MM.1S (cell line): ENCODE measurements around the gene EIF2B4.
"Not testable (repeated sequence)": the region's sequence is repeated elsewhere in the genome, so short reads cannot be mapped to it uniquely, and the experiment has no call there.

Experiments
- EZH2 ChIP-seq: fragments of 300-600 bp; sonication (generic); optimal IDR thresholded peaks from 2 replicates; pipeline ENCODE3; 2017; ENCODE audit warnings: low read depth, mild to moderate bottlenecking, antibody characterized with exemption, low read length, mixed read lengths
- EZH2phosphoT487 ChIP-seq: fragments of 300-600 bp; sonication (generic); IDR thresholded peaks from 2 replicates; pipeline ENCODE4 v1.6.1; 2018; ENCODE audit warnings: antibody characterized with exemption, low read length
- TF ChIP-seq, protein P1 (sequence below): fragments of 300-600 bp; sonication (generic); IDR thresholded peaks from 2 replicates; pipeline ENCODE4 v1.5.1; 2016; ENCODE audit warnings: antibody characterized with exemption, low read length, mixed read lengths

DNA sequence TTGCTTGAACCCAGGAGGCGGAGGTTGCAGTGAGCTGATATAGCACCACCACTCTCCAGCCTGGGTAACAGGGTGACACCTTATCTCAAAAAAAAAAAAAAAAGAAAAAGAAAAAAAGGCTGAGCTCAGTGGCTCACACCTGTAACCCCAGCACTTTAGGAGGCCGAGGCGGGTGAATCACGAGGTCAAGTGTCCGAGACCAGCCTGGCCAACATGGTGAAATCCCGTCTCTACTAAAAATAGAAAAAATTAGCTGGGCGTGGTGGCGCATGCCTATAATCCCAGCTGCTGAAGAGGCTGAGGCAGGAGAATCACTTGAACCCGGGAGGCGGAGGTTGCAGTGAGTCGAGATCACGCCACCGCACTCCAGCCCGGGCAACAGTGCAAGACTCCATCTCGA is 50.3 kb downstream of the EIF2B4 start:
- TF ChIP-seq, protein P1, sequence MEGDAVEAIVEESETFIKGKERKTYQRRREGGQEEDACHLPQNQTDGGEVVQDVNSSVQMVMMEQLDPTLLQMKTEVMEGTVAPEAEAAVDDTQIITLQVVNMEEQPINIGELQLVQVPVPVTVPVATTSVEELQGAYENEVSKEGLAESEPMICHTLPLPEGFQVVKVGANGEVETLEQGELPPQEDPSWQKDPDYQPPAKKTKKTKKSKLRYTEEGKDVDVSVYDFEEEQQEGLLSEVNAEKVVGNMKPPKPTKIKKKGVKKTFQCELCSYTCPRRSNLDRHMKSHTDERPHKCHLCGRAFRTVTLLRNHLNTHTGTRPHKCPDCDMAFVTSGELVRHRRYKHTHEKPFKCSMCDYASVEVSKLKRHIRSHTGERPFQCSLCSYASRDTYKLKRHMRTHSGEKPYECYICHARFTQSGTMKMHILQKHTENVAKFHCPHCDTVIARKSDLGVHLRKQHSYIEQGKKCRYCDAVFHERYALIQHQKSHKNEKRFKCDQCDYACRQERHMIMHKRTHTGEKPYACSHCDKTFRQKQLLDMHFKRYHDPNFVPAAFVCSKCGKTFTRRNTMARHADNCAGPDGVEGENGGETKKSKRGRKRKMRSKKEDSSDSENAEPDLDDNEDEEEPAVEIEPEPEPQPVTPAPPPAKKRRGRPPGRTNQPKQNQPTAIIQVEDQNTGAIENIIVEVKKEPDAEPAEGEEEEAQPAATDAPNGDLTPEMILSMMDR, result not testable (repeated sequence)
- TF ChIP-seq EZH2, EZH2phosphoT487: not testable (repeated sequence)
